WTC11 (cell line): ENCODE data around the gene B3GNT8. TPM values are rescaled to one million over a fixed set of nuclear protein-coding genes. Genes with fewer than 3 reads are reported as not detected.

Experiments used
- ATAC-seq: fragments of 200-7000 bp; cut with Tn5 transposase; 2 replicates; pipeline ENCODE4 v1.10.0; 2021; ENCODE audit warnings: mild to moderate bottlenecking, moderate library complexity
- CTCF ChIA-PET: fragments of 300-600 bp; sonication (Branson Sonifier 250); formaldehyde crosslinking; loops from one replicate; lab custom pipeline; 2021; ENCODE audit warnings: antibody characterized with exemption; lab: Charles Lee
- POLR2A ChIA-PET: fragments of 350-600 bp; sonication (Branson Sonifier 250); formaldehyde crosslinking; loops from one replicate; lab custom pipeline; 2021; ENCODE audit warnings: antibody characterized with exemption; lab: Charles Lee
- DNase-seq: peaks from one replicate; pipeline ENCODE4 v3.0.0; 2021; ENCODE audit warnings: low spot score
- H3K27ac Mint-ChIP-seq: 2 replicates; pipeline ENCODE4 v1.8.0; 2021; ENCODE audit warnings: mixed read lengths
- H3K27me3 Mint-ChIP-seq: 2 replicates; pipeline ENCODE4 v1.8.0; 2021; ENCODE audit warnings: low read depth, mild to moderate bottlenecking, moderate library complexity, mixed read lengths
- H3K36me3 Mint-ChIP-seq: 2 replicates; pipeline ENCODE4 v1.8.0; 2021; ENCODE audit warnings: mixed read lengths
- H3K4me1 Mint-ChIP-seq: 2 replicates; pipeline ENCODE4 v1.8.0; 2022; ENCODE audit warnings: mixed read lengths
- H3K4me3 Mint-ChIP-seq: 2 replicates; pipeline ENCODE4 v1.8.0; 2021; ENCODE audit warnings: mild to moderate bottlenecking, moderate library complexity, mixed read lengths
- H3K9me3 Mint-ChIP-seq: 2 replicates; pipeline ENCODE4 v1.8.0; 2021; ENCODE audit warnings: mixed read lengths
- CBFB ChIP-seq: sonication (generic); formaldehyde crosslinking; IDR thresholded peaks from 2 replicates; pipeline ENCODE4 v1.8.1; 2022; ENCODE audit warnings: mild to moderate bottlenecking, low read depth, missing genetic modification reagents
- CREB1 ChIP-seq: sonication (generic); formaldehyde crosslinking; IDR thresholded peaks from 2 replicates; pipeline ENCODE4 v1.8.0; 2023; ENCODE audit warnings: mild to moderate bottlenecking, missing genetic modification reagents
- ESRRA ChIP-seq: sonication (generic); formaldehyde crosslinking; IDR thresholded peaks from 2 replicates; pipeline ENCODE4 v1.8.1; 2022; ENCODE audit warnings: mild to moderate bottlenecking, missing genetic modification reagents, borderline replicate concordance
- FOXP4 ChIP-seq: sonication (generic); formaldehyde crosslinking; IDR thresholded peaks from 2 replicates; pipeline ENCODE4 v1.8.0; 2022; ENCODE audit warnings: mild to moderate bottlenecking, missing genetic modification reagents
- JAZF1 ChIP-seq: fragments of 250-450 bp; sonication (Bioruptor Pico); IDR thresholded peaks from 2 replicates; pipeline ENCODE4 v1.9.0; 2021; ENCODE audit warnings: moderate library complexity, mild to moderate bottlenecking, inconsistent platforms
- NFATC4 ChIP-seq: fragments of 250-450 bp; sonication (Bioruptor Pico); IDR thresholded peaks from 2 replicates; pipeline ENCODE4 v1.9.0; 2021; ENCODE audit warnings: mild to moderate bottlenecking
- NR2C2 ChIP-seq: sonication (generic); formaldehyde crosslinking; IDR thresholded peaks from 2 replicates; pipeline ENCODE4 v1.8.0; 2022; ENCODE audit warnings: mild to moderate bottlenecking, missing genetic modification reagents
- NR3C1 ChIP-seq: sonication (generic); formaldehyde crosslinking; conservative IDR thresholded peaks from 2 replicates; pipeline ENCODE4 v1.8.1; 2023; ENCODE audit warnings: low read depth, mild to moderate bottlenecking, missing genetic modification reagents
- SOX15 ChIP-seq: fragments of 250-450 bp; sonication (Bioruptor Pico); IDR thresholded peaks from 2 replicates; pipeline ENCODE4 v1.9.0; 2021; ENCODE audit warnings: mild to moderate bottlenecking
- ZNF232 ChIP-seq: sonication (generic); formaldehyde crosslinking; IDR thresholded peaks from 2 replicates; pipeline ENCODE4 v1.8.0; 2022; ENCODE audit warnings: mild to moderate bottlenecking, missing genetic modification reagents
- ZNF425 ChIP-seq: fragments of 250-450 bp; sonication (Bioruptor Pico); conservative IDR thresholded peaks from 2 replicates; pipeline ENCODE4 v1.9.0; 2021; ENCODE audit warnings: mild to moderate bottlenecking
- ZNF671 ChIP-seq: fragments of 250-450 bp; sonication (Bioruptor Pico); IDR thresholded peaks from 2 replicates; pipeline ENCODE4 v1.8.0; 2021; ENCODE audit warnings: mild to moderate bottlenecking
- total RNA-seq: library from RNA; stranded (reverse); gene quantifications from 3 replicates; pipeline ENCODE4 v1.2.3, GENCODE V29; 2021
- TF ChIP-seq, protein P1 (sequence below): fragments of 200-600 bp; IDR thresholded peaks from 2 replicates; pipeline ENCODE4 v1.8.0; 2022; ENCODE audit warnings: antibody characterized with exemption
- TF ChIP-seq, protein P2 (sequence below): sonication (generic); formaldehyde crosslinking; IDR thresholded peaks from 2 replicates; pipeline ENCODE4 v1.8.0; 2023; ENCODE audit warnings: missing genetic modification reagents, mild to moderate bottlenecking, borderline replicate concordance
- TF ChIP-seq, protein P3 (sequence below): sonication (generic); formaldehyde crosslinking; IDR thresholded peaks from 2 replicates; pipeline ENCODE4 v1.8.1; 2023; ENCODE audit warnings: mild to moderate bottlenecking, missing genetic modification reagents

B3GNT8 gene
- total RNA-seq, 1 experiment from 2014 or later: 2.3 TPM

DNA sequence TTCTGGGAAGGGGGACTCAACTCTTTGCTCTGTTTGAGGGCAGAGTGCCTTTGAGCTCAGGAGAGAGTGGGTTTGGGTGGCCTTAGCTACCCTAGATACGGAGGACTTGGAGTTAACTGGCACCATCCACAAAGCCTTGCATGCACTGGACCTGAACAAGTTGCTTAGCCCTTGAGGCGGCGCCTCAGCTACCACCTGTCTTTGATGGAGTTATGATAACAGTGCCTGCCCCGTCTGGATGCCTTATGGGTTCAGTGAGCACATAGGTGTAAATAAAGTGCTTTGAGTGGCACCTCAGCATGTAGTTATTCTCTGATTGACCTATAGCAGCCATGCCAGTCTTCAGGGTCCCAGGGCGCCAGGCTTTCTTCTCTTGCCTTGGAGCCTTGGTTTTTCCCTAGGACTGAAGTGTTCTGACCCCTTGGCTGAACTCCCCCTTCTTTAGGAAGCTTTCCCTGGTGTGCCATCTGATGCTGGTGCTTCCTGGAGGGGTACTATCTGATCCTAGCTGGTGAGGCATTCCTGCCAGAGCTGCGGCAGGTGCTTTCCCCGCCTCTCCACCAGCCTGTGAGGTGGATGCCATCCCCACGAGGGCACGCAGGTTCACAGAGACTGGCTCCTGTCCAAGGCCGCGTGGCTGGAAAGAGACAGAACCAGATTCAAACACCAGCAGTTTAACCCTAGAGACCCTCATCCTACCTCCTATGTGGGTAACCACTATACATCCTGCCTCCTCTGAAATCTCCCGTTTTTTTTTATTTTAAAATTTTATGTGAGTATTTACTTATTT is 23.8 kb downstream of the B3GNT8 start:
- ChIA-PET POLR2A (no interaction called here), CTCF (no interaction called here)
- Mint-ChIP-seq H3K27me3 (no peaks in the 10 kb centered on the region), H3K9me3 (no peaks in the 10 kb centered on the region), H3K4me1 (peaks cover 17% of the 10 kb centered on the region), H3K36me3 (no peaks in the 10 kb centered on the region), H3K4me3 (no peak overlapping the region), H3K27ac (no peak overlapping the region)
- ATAC-seq (no peak), DNase-seq (no peak)
- TF ChIP-seq ZNF232 (no peak), ESRRA (CRISPR knock-in tag) (no peak), JAZF1 (CRISPR knock-in tag) (no peak), NFATC4 (CRISPR knock-in tag) (no peak), SOX15 (CRISPR knock-in tag) (no peak), NR2C2 (no peak), ZNF671 (CRISPR knock-in tag) (no peak), CBFB (CRISPR knock-in tag) (no peak), CREB1 (CRISPR knock-in tag) (no peak), FOXP4 (CRISPR knock-in tag) (no peak), NR3C1 (CRISPR knock-in tag) (no peak), ZNF425 (CRISPR knock-in tag) (no peak)
- TF ChIP-seq, protein P1, sequence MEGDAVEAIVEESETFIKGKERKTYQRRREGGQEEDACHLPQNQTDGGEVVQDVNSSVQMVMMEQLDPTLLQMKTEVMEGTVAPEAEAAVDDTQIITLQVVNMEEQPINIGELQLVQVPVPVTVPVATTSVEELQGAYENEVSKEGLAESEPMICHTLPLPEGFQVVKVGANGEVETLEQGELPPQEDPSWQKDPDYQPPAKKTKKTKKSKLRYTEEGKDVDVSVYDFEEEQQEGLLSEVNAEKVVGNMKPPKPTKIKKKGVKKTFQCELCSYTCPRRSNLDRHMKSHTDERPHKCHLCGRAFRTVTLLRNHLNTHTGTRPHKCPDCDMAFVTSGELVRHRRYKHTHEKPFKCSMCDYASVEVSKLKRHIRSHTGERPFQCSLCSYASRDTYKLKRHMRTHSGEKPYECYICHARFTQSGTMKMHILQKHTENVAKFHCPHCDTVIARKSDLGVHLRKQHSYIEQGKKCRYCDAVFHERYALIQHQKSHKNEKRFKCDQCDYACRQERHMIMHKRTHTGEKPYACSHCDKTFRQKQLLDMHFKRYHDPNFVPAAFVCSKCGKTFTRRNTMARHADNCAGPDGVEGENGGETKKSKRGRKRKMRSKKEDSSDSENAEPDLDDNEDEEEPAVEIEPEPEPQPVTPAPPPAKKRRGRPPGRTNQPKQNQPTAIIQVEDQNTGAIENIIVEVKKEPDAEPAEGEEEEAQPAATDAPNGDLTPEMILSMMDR: no peak
- TF ChIP-seq, protein P2, sequence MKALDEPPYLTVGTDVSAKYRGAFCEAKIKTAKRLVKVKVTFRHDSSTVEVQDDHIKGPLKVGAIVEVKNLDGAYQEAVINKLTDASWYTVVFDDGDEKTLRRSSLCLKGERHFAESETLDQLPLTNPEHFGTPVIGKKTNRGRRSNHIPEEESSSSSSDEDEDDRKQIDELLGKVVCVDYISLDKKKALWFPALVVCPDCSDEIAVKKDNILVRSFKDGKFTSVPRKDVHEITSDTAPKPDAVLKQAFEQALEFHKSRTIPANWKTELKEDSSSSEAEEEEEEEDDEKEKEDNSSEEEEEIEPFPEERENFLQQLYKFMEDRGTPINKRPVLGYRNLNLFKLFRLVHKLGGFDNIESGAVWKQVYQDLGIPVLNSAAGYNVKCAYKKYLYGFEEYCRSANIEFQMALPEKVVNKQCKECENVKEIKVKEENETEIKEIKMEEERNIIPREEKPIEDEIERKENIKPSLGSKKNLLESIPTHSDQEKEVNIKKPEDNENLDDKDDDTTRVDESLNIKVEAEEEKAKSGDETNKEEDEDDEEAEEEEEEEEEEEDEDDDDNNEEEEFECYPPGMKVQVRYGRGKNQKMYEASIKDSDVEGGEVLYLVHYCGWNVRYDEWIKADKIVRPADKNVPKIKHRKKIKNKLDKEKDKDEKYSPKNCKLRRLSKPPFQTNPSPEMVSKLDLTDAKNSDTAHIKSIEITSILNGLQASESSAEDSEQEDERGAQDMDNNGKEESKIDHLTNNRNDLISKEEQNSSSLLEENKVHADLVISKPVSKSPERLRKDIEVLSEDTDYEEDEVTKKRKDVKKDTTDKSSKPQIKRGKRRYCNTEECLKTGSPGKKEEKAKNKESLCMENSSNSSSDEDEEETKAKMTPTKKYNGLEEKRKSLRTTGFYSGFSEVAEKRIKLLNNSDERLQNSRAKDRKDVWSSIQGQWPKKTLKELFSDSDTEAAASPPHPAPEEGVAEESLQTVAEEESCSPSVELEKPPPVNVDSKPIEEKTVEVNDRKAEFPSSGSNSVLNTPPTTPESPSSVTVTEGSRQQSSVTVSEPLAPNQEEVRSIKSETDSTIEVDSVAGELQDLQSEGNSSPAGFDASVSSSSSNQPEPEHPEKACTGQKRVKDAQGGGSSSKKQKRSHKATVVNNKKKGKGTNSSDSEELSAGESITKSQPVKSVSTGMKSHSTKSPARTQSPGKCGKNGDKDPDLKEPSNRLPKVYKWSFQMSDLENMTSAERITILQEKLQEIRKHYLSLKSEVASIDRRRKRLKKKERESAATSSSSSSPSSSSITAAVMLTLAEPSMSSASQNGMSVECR (CRISPR knock-in tag): no peak
- TF ChIP-seq, protein P3, sequence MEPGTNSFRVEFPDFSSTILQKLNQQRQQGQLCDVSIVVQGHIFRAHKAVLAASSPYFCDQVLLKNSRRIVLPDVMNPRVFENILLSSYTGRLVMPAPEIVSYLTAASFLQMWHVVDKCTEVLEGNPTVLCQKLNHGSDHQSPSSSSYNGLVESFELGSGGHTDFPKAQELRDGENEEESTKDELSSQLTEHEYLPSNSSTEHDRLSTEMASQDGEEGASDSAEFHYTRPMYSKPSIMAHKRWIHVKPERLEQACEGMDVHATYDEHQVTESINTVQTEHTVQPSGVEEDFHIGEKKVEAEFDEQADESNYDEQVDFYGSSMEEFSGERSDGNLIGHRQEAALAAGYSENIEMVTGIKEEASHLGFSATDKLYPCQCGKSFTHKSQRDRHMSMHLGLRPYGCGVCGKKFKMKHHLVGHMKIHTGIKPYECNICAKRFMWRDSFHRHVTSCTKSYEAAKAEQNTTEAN (CRISPR knock-in tag): no peak
